Suprapubic skin (tissue), 4 donors: ENCODE measurements around the gene EYA2. TPM values are rescaled to one million over a fixed set of nuclear protein-coding genes. Genes with fewer than 3 reads are reported as not detected.

Source experiments
- DNase-seq, 2 donors: peaks; one replicate each; pipeline ENCODE4 v3.0.0-alpha.2; 2019; ENCODE audit warnings: low spot score in 2 of 2
- H3K27ac ChIP-seq: fragments of 200-600 bp; sonication (generic); one replicate; pipeline ENCODE4 v1.5.1; 2019
- H3K27me3 ChIP-seq: fragments of 200-600 bp; sonication (generic); one replicate; pipeline ENCODE4 v1.5.1; 2019
- H3K36me3 ChIP-seq: fragments of 200-600 bp; sonication (generic); one replicate; pipeline ENCODE4 v1.5.1; 2019
- H3K4me1 ChIP-seq: fragments of 200-600 bp; sonication (generic); one replicate; pipeline ENCODE4 v1.5.1; 2019
- H3K4me3 ChIP-seq: fragments of 200-600 bp; sonication (generic); one replicate; pipeline ENCODE4 v1.5.1; 2019; ENCODE audit warnings: mild to moderate bottlenecking
- H3K9me3 ChIP-seq: fragments of 200-600 bp; sonication (generic); one replicate; pipeline ENCODE4 v1.5.1; 2019
- CTCF ChIP-seq, 2 donors: fragments of 200-600 bp in 1 of 2; fragments of 450-650 bp in 1 of 2; sonication (generic) in 1 of 2; IDR thresholded peaks; one replicate each; pipeline ENCODE4 v1.5.1; 2016 to 2019; ENCODE audit warnings: antibody characterized with exemption in 2 of 2, mild to moderate bottlenecking in 1 of 2, moderate library complexity in 1 of 2
- EP300 ChIP-seq: sonication (generic); formaldehyde crosslinking; IDR thresholded peaks from one replicate; pipeline ENCODE4 v1.6.1; 2017; ENCODE audit warnings: antibody characterized with exemption
- POLR2A ChIP-seq, 2 donors: fragments of 450-650 bp; IDR thresholded peaks; one replicate each; pipeline ENCODE4 v1.6.1; 2017; ENCODE audit warnings: antibody characterized with exemption in 2 of 2, mild to moderate bottlenecking in 2 of 2, moderate library complexity in 2 of 2
- POLR2AphosphoS5 ChIP-seq, 3 donors: sonication (generic); formaldehyde crosslinking; IDR thresholded peaks; one replicate each; pipeline ENCODE4 v1.6.1; 2017; ENCODE audit warnings: antibody characterized with exemption in 3 of 3
- WGBS: methylation state at CpG from one replicate; pipeline ENCODE4 v1.1.5; 2018; 5-methylcytosine and 5-hydroxymethylcytosine counted together
- total RNA-seq, 4 donors: library from RNA; depleted of rRNA; stranded (reverse); fragments of >200 nt; gene quantifications; one replicate each; pipeline ENCODE4 v1.1.0, GENCODE V29; 2016

The EYA2 gene
- total RNA-seq, 4 donors from 2014 or later = 2.3 to 4.0 (median 3.3) TPM

- no peak overlapping the region for H3K4me3 ChIP-seq
- no peaks in the 10 kb centered on the region for H3K9me3 ChIP-seq
- H3K4me1 ChIP-seq = peaks cover 9% of the 10 kb centered on the region
- H3K27ac ChIP-seq = no peak overlapping the region
- H3K36me3 ChIP-seq = no peaks in the 10 kb centered on the region
- DNase-seq = no peak
- TF ChIP-seq POLR2A (IDR thresholded peaks at IDR 0.05) = no peak
- TF ChIP-seq CTCF (IDR thresholded peaks at IDR 0.05) = no peak
- no peak for TF ChIP-seq EP300
- TF ChIP-seq POLR2AphosphoS5 (IDR thresholded peaks at IDR 0.05) = no peak
- peaks cover 9% of the 10 kb centered on the region for H3K27me3 ChIP-seq
- WGBS = 76% methylated on average over 7 of the region's 7 CpGs
Measured at GRCh38 chr20:46903937-46904336, 9.3 kb downstream of the EYA2 start.

GRCh38 chr20:46905364-46906125 is 10.9 kb downstream of the EYA2 start:
- 57% methylated on average over 5 of the region's 5 CpGs for WGBS
- Histone ChIP-seq H3K27me3 (no peaks in the 10 kb centered on the region), H3K36me3 (no peaks in the 10 kb centered on the region), H3K9me3 (no peaks in the 10 kb centered on the region), H3K4me3 (no peak overlapping the region), H3K4me1 (peaks cover 6% of the 10 kb centered on the region), H3K27ac (no peak overlapping the region)
- DNase-seq = no peak
- TF ChIP-seq POLR2AphosphoS5 (IDR thresholded peaks at IDR 0.05) = peak in 2 of 3 donors; percentile 33 to 67
- TF ChIP-seq POLR2A (IDR thresholded peaks at IDR 0.05) = no peak

GRCh38 chr20:46913329-46914044 is 18.8 kb downstream of the EYA2 start:
- H3K27me3 ChIP-seq = no peaks in the 10 kb centered on the region
- no peak for TF ChIP-seq EP300
- no peak for TF ChIP-seq POLR2A (IDR thresholded peaks at IDR 0.05)
- TF ChIP-seq POLR2AphosphoS5 (IDR thresholded peaks at IDR 0.05) = no peak
- TF ChIP-seq CTCF (IDR thresholded peaks at IDR 0.05) = no peak
- WGBS = 66% methylated on average over 5 of the region's 5 CpGs
- H3K27ac ChIP-seq = no peak overlapping the region
- H3K9me3 ChIP-seq = no peaks in the 10 kb centered on the region
- no peak for DNase-seq
- peaks cover 4% of the 10 kb centered on the region for H3K4me1 ChIP-seq
- no peaks in the 10 kb centered on the region for H3K36me3 ChIP-seq
- no peak overlapping the region for H3K4me3 ChIP-seq

GRCh38 chr20:46914789-46915379 is 20.2 kb downstream of the EYA2 start:
- peak in 1 of 2 donors; percentile 73 for DNase-seq
- H3K36me3 ChIP-seq = no peaks in the 10 kb centered on the region
- no peak for TF ChIP-seq POLR2AphosphoS5 (IDR thresholded peaks at IDR 0.05)
- no peak for TF ChIP-seq CTCF (IDR thresholded peaks at IDR 0.05)
- H3K4me1 ChIP-seq = peaks cover 4% of the 10 kb centered on the region
- no peak overlapping the region for H3K4me3 ChIP-seq
- peak overlapping the region; percentile 73 for H3K27ac ChIP-seq
- WGBS = 57% methylated on average over 15 of the region's 15 CpGs
- no peaks in the 10 kb centered on the region for H3K9me3 ChIP-seq
- no peaks in the 10 kb centered on the region for H3K27me3 ChIP-seq

GRCh38 chr20:46915575-46916257 is 21.1 kb downstream of the EYA2 start:
- no peak for DNase-seq
- Histone ChIP-seq H3K36me3 (no peaks in the 10 kb centered on the region), H3K4me3 (no peak overlapping the region), H3K4me1 (peaks cover 4% of the 10 kb centered on the region), H3K9me3 (no peaks in the 10 kb centered on the region), H3K27ac (peak overlapping the region; percentile 53), H3K27me3 (no peaks in the 10 kb centered on the region)
- WGBS = 78% methylated on average over 8 of the region's 8 CpGs
- TF ChIP-seq EP300 = no peak
- TF ChIP-seq POLR2A (IDR thresholded peaks at IDR 0.05) = no peak
- no peak for TF ChIP-seq POLR2AphosphoS5 (IDR thresholded peaks at IDR 0.05)
- TF ChIP-seq CTCF (IDR thresholded peaks at IDR 0.05) = no peak
